GM23338 (cell line): ENCODE results near the gene HTR3C. TPM values are rescaled to one million over a fixed set of nuclear protein-coding genes. Genes with fewer than 3 reads are reported as not detected.

Experiments
- ATAC-seq: fragments of 200-7000 bp; cut with Tn5 transposase; 3 replicates; pipeline ENCODE4 v1.9.1; 2020
- DNase-seq: peaks from one replicate; pipeline ENCODE4 v3.0.0-alpha.2; 2015; ENCODE audit warnings: low spot score
- H2AFZ ChIP-seq: fragments of 200-600 bp; sonication (generic); 2 replicates; pipeline ENCODE4 v1.8.0; 2016; ENCODE audit warnings: antibody characterized with exemption, mild to moderate bottlenecking, moderate library complexity
- H3F3A ChIP-seq: fragments of 200-600 bp; sonication (generic); replicated peaks from 2 replicates; pipeline ENCODE4 v1.8.0; 2017; ENCODE audit warnings: antibody characterized with exemption, mixed run types, low read depth
- H3K27ac ChIP-seq: fragments of 200-600 bp; sonication (generic); 2 replicates; pipeline ENCODE4 v1.6.1; 2016; ENCODE audit warnings: low read depth
- H3K27me3 ChIP-seq: fragments of 200-600 bp; sonication (generic); 2 replicates; pipeline ENCODE4 v1.8.0; 2016; ENCODE audit warnings: mild to moderate bottlenecking, mixed run types, moderate library complexity; ENCODE audit not compliant: insufficient read depth
- H3K36me3 ChIP-seq: fragments of 200-600 bp; sonication (generic); 2 replicates; pipeline ENCODE4 v1.8.0; 2016; ENCODE audit warnings: mild to moderate bottlenecking; ENCODE audit not compliant: insufficient read depth
- H3K4me1 ChIP-seq: fragments of 200-600 bp; sonication (generic); 2 replicates; pipeline ENCODE4 v1.8.0; 2016; ENCODE audit warnings: mild to moderate bottlenecking, moderate library complexity; ENCODE audit not compliant: insufficient read depth
- H3K4me2 ChIP-seq: fragments of 200-600 bp; sonication (generic); 2 replicates; pipeline ENCODE4 v1.7.1; 2017; ENCODE audit warnings: mixed run types
- H3K4me3 ChIP-seq: fragments of 200-600 bp; sonication (generic); 2 replicates; pipeline ENCODE4 v1.6.1; 2016; ENCODE audit warnings: mixed run types
- H3K79me2 ChIP-seq: fragments of 200-600 bp; sonication (generic); replicated peaks from 2 replicates; pipeline ENCODE4 v1.8.0; 2017; ENCODE audit warnings: mild to moderate bottlenecking; ENCODE audit not compliant: insufficient read depth
- H3K9me2 ChIP-seq: fragments of 200-600 bp; sonication (generic); 2 replicates; pipeline ENCODE4 v1.8.0; 2017; ENCODE audit not compliant: insufficient read depth
- H4K20me1 ChIP-seq: fragments of 200-600 bp; sonication (generic); replicated peaks from 2 replicates; pipeline ENCODE4 v1.8.0; 2017; ENCODE audit warnings: mild to moderate bottlenecking; ENCODE audit not compliant: insufficient read depth
- H3K27ac Mint-ChIP-seq: 2 replicates; pipeline ENCODE4 v1.8.0; 2020; ENCODE audit warnings: inconsistent platforms, mild to moderate bottlenecking, moderate library complexity, mixed read lengths
- H3K27me3 Mint-ChIP-seq: 3 replicates; pipeline ENCODE4 v1.8.0; 2022; ENCODE audit warnings: low read depth, mild to moderate bottlenecking, moderate library complexity, mixed read lengths, inconsistent platforms; ENCODE audit not compliant: insufficient read depth, poor library complexity
- H3K36me3 Mint-ChIP-seq: 3 replicates; pipeline ENCODE4 v1.8.0; 2021; ENCODE audit warnings: low read depth, mild to moderate bottlenecking, inconsistent platforms, moderate library complexity, mixed read lengths
- H3K4me1 Mint-ChIP-seq: 3 replicates; pipeline ENCODE4 v1.8.0; 2020; ENCODE audit warnings: mild to moderate bottlenecking, inconsistent platforms, mixed read lengths
- H3K4me3 Mint-ChIP-seq: 3 replicates; pipeline ENCODE4 v1.8.0; 2021; ENCODE audit warnings: moderate library complexity, mild to moderate bottlenecking, inconsistent platforms, mixed read lengths
- H3K9me3 Mint-ChIP-seq: 3 replicates; pipeline ENCODE4 v1.8.0; 2020; ENCODE audit warnings: moderate library complexity, mild to moderate bottlenecking, inconsistent platforms, mixed read lengths
- EZH2phosphoT487 ChIP-seq: fragments of 200-600 bp; sonication (generic); IDR thresholded peaks from one replicate; pipeline ENCODE4 v1.8.1; 2018; ENCODE audit warnings: antibody characterized with exemption; ENCODE audit not compliant: unreplicated experiment
- JUNB ChIP-seq: IDR thresholded peaks from one replicate; pipeline ENCODE4 v1.6.1; 2016; ENCODE audit warnings: antibody characterized with exemption; ENCODE audit not compliant: unreplicated experiment
- NANOG ChIP-seq: IDR thresholded peaks from 2 replicates; pipeline ENCODE4 v1.6.1; 2016; ENCODE audit warnings: antibody characterized with exemption, borderline replicate concordance
- POLR2AphosphoS5 ChIP-seq: IDR thresholded peaks from 2 replicates; pipeline ENCODE4 v1.6.1; 2016; ENCODE audit warnings: antibody characterized with exemption, low read depth
- STAT1 ChIP-seq: IDR thresholded peaks from one replicate; pipeline ENCODE4 v1.6.1; 2016; ENCODE audit warnings: antibody characterized with exemption; ENCODE audit not compliant: unreplicated experiment
- ZNF114 ChIP-seq: fragments of 250-450 bp; sonication (Bioruptor Pico); IDR thresholded peaks from 2 replicates; pipeline ENCODE4 v1.5.0; 2020; ENCODE audit warnings: mild to moderate bottlenecking, moderate library complexity
- ZNF331 ChIP-seq: fragments of 250-450 bp; sonication (Bioruptor Pico); IDR thresholded peaks from 2 replicates; pipeline ENCODE4 v1.5.0; 2020; ENCODE audit warnings: low read depth, mild to moderate bottlenecking, moderate library complexity
- polyA plus RNA-seq: library from polyadenylated mRNA; unstranded; fragments of >200 nt; fragmentation: Nextera tagmentation; extraction: Ambion mirVana; gene quantifications from 2 replicates; pipeline ENCODE4 v1.2.1, GENCODE V29; 2016
- total RNA-seq: library from RNA; depleted of rRNA; stranded (reverse); fragments of >200 nt; shearing (Covaris generic); gene quantifications from 2 replicates; pipeline ENCODE4 v1.2.3, GENCODE V29; 2014
- TF ChIP-seq, protein P1 (sequence below): IDR thresholded peaks from one replicate; pipeline ENCODE4 v1.6.1; 2018; ENCODE audit warnings: antibody characterized with exemption; ENCODE audit not compliant: unreplicated experiment
- TF ChIP-seq, protein P2 (sequence below), 2 experiments: fragments of 200-600 bp in 1 of 2; sonication (generic) in 1 of 2; conservative IDR thresholded peaks; 2 replicates each; pipeline versions ENCODE4 v1.5.1 to v1.6.1; 2016 to 2017; ENCODE audit warnings: antibody characterized with exemption in 2 of 2, low read depth in 2 of 2, mild to moderate bottlenecking in 2 of 2, moderate library complexity in 1 of 2

HTR3C gene
- total and polyA plus RNA-seq, 2 experiments from 2014 or later = not detected

DNA sequence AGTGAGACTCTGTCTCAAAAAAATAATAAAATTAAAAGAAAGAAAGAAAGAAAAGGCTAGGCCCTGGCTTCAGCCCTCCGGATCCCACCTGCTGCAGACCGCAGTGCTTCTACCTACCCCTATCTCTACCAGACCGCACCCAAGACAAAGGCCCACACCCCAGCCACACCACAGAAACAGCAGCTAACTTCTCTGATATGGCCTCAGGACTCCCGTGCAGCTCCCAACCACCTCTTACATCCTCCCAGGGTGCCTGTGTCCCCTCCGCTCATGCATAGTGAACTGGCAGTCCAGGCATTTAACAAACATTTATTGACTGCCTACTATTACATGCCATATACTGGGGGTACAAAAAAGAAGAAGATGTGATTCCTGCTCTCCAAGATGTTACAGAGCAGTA is 6.9 kb upstream of the HTR3C start:
- Mint-ChIP-seq H3K36me3 (no peaks in the 10 kb centered on the region), H3K9me3 (no peaks in the 10 kb centered on the region; the same call in 2 of the 3 replicates), H3K4me3 (no peak overlapping the region), H3K27me3 (peaks cover 4% of the 10 kb centered on the region), H3K4me1 (no peaks in the 10 kb centered on the region), H3K27ac (no peak overlapping the region)
- H3K27ac ChIP-seq = no peak overlapping the region
- no peaks in the 10 kb centered on the region for H3F3A ChIP-seq
- no peaks in the 10 kb centered on the region for H3K4me1 ChIP-seq
- DNase-seq (no peak), ATAC-seq (no peak)
- H2AFZ ChIP-seq = no peak overlapping the region
- no peaks in the 10 kb centered on the region for H3K9me2 ChIP-seq
- no peaks in the 10 kb centered on the region for H3K79me2 ChIP-seq
- H4K20me1 ChIP-seq = no peaks in the 10 kb centered on the region
- TF ChIP-seq POLR2AphosphoS5 (no peak), STAT1 (no peak)
- H3K4me2 ChIP-seq = no peak overlapping the region
- H3K27me3 ChIP-seq = no peaks in the 10 kb centered on the region
- no peaks in the 10 kb centered on the region for H3K36me3 ChIP-seq
- no peak overlapping the region for H3K4me3 ChIP-seq

DNA sequence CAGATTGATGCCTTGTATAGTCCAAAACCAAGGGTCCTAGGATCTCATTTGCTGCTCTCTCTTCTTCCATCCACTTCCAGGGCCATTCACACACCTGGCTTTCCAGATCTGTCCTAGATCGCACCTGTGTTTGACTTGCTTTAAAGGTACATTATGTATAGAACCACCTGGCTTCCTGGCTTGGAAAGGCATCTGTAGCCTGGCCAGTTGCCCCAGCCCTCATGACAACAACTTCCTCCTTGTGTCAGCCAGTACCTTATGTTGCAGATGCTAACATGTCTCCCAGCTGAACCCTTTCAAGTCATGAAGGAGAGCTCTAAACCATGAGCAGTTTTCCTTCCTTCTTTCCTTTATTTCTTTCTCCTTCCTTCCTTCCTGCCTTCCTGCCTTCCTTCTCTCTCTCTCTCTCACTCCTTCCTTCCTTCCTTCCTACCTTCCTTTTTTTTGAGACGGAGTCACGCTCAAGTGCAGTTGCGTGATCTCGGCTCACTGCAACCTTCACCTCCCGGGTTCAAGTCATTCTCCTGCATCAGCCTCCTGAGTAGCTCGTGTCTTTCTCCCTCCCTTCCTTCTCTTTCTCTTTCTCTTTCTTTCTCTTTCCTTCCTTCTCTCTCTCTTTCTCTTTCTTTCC is 2.5 kb upstream of the HTR3C start:
- DNase-seq (no peak), ATAC-seq (no peak)
- no peaks in the 10 kb centered on the region for H3K27me3 ChIP-seq
- H3K27ac ChIP-seq = no peak overlapping the region
- no peak overlapping the region for H3K4me3 Mint-ChIP-seq
- H4K20me1 ChIP-seq = no peaks in the 10 kb centered on the region
- no peak overlapping the region for H3K4me3 ChIP-seq
- no peak overlapping the region for H3K4me2 ChIP-seq
- no peaks in the 10 kb centered on the region; the same call in 2 of the 3 replicates for H3K9me3 Mint-ChIP-seq
- no peaks in the 10 kb centered on the region for H3K36me3 ChIP-seq
- H3K9me2 ChIP-seq = no peaks in the 10 kb centered on the region
- no peak overlapping the region for H2AFZ ChIP-seq
- no peak for TF ChIP-seq ZNF331
- TF ChIP-seq NANOG = no peak
- H3K36me3 Mint-ChIP-seq = no peaks in the 10 kb centered on the region
- no peaks in the 10 kb centered on the region for H3K4me1 Mint-ChIP-seq
- peaks cover 7% of the 10 kb centered on the region for H3K27me3 Mint-ChIP-seq
- no peak overlapping the region for H3K27ac Mint-ChIP-seq
- no peaks in the 10 kb centered on the region for H3K79me2 ChIP-seq
- H3K4me1 ChIP-seq = no peaks in the 10 kb centered on the region
- no peaks in the 10 kb centered on the region for H3F3A ChIP-seq

DNA sequence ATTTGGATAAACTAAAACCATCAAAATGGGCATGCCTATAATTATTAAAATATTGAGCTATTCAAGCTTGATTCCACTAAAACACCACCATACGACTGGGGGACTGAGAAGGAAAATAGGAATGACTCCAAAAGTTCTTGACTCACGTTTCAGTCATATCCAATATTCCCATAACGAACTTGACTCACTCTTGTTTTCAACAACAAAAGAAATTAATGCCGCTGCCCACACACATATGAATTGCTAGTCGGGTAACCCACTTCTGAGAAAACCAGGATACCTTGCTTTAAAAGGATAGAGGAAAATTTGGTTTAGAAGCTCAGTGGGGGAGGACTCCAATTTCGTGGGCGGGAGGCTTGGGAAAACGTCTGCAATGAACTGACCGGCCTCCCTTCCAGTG is 5.2 kb downstream of the HTR3C start:
- Histone ChIP-seq H3F3A (no peaks in the 10 kb centered on the region), H3K79me2 (no peaks in the 10 kb centered on the region), H2AFZ (no peak overlapping the region), H3K9me2 (peaks cover 4% of the 10 kb centered on the region; the same call in 1 of the 2 replicates), H4K20me1 (no peaks in the 10 kb centered on the region), H3K36me3 (no peaks in the 10 kb centered on the region), H3K4me3 (no peak overlapping the region), H3K27ac (no peak overlapping the region), H3K4me1 (no peaks in the 10 kb centered on the region), H3K4me2 (no peak overlapping the region), H3K27me3 (no peaks in the 10 kb centered on the region)
- peaks cover 2% of the 10 kb centered on the region for H3K27me3 Mint-ChIP-seq
- no peak overlapping the region for H3K4me3 Mint-ChIP-seq
- no peaks in the 10 kb centered on the region for H3K36me3 Mint-ChIP-seq
- ATAC-seq = no peak
- H3K27ac Mint-ChIP-seq = no peak overlapping the region
- peaks cover 6% of the 10 kb centered on the region for H3K4me1 Mint-ChIP-seq
- no peak for DNase-seq
- H3K9me3 Mint-ChIP-seq = no peaks in the 10 kb centered on the region
- TF ChIP-seq JUNB = no peak
- TF ChIP-seq, protein P1, sequence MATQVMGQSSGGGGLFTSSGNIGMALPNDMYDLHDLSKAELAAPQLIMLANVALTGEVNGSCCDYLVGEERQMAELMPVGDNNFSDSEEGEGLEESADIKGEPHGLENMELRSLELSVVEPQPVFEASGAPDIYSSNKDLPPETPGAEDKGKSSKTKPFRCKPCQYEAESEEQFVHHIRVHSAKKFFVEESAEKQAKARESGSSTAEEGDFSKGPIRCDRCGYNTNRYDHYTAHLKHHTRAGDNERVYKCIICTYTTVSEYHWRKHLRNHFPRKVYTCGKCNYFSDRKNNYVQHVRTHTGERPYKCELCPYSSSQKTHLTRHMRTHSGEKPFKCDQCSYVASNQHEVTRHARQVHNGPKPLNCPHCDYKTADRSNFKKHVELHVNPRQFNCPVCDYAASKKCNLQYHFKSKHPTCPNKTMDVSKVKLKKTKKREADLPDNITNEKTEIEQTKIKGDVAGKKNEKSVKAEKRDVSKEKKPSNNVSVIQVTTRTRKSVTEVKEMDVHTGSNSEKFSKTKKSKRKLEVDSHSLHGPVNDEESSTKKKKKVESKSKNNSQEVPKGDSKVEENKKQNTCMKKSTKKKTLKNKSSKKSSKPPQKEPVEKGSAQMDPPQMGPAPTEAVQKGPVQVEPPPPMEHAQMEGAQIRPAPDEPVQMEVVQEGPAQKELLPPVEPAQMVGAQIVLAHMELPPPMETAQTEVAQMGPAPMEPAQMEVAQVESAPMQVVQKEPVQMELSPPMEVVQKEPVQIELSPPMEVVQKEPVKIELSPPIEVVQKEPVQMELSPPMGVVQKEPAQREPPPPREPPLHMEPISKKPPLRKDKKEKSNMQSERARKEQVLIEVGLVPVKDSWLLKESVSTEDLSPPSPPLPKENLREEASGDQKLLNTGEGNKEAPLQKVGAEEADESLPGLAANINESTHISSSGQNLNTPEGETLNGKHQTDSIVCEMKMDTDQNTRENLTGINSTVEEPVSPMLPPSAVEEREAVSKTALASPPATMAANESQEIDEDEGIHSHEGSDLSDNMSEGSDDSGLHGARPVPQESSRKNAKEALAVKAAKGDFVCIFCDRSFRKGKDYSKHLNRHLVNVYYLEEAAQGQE = no peak
- no peak for TF ChIP-seq STAT1
- TF ChIP-seq, protein P2, sequence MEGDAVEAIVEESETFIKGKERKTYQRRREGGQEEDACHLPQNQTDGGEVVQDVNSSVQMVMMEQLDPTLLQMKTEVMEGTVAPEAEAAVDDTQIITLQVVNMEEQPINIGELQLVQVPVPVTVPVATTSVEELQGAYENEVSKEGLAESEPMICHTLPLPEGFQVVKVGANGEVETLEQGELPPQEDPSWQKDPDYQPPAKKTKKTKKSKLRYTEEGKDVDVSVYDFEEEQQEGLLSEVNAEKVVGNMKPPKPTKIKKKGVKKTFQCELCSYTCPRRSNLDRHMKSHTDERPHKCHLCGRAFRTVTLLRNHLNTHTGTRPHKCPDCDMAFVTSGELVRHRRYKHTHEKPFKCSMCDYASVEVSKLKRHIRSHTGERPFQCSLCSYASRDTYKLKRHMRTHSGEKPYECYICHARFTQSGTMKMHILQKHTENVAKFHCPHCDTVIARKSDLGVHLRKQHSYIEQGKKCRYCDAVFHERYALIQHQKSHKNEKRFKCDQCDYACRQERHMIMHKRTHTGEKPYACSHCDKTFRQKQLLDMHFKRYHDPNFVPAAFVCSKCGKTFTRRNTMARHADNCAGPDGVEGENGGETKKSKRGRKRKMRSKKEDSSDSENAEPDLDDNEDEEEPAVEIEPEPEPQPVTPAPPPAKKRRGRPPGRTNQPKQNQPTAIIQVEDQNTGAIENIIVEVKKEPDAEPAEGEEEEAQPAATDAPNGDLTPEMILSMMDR (conservative IDR thresholded peaks at IDR 0.05; ENCODE audit: low read depth in 2 of 2) = no peak
- no peak for TF ChIP-seq ZNF114 (CRISPR knock-in tag)
- TF ChIP-seq EZH2phosphoT487 = no peak
- TF ChIP-seq NANOG = no peak
